ENCODE measurements around the gene DVL3.
"Not testable (repeated sequence)": the region's sequence is repeated elsewhere in the genome, so short reads cannot be mapped to it uniquely, and the experiment has no call there.

DVL3 gene

GRCh38 chr3:184156522-184156955, 1.4 kb downstream of the DVL3 start:
- DNase-seq: peak; percentile 18

- DNase-seq: no peak
Measured at GRCh38 chr3:184157206-184157605, 2.0 kb downstream of the DVL3 start.

DNA sequence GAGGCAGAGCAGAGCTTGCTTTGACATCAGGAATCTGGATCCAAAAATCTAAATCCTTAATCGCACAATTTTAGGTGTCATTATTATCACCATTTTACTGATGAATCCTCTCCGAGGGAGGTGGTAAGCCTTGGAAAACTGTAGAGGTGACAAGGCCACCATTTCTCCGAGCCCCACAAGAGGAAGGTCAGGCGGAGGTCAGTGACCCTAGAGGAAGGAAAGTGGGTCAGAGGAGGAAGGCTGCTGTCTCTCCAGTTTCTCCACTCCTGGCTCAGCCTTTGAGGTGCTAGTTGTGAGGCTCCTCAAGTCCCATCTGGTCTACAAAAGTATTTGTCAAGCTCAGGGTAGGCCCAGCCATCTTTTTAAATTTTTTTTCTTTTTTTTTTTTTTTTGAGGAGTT, 3.2 kb downstream of the DVL3 start:
- no peak for DNase-seq

DNA sequence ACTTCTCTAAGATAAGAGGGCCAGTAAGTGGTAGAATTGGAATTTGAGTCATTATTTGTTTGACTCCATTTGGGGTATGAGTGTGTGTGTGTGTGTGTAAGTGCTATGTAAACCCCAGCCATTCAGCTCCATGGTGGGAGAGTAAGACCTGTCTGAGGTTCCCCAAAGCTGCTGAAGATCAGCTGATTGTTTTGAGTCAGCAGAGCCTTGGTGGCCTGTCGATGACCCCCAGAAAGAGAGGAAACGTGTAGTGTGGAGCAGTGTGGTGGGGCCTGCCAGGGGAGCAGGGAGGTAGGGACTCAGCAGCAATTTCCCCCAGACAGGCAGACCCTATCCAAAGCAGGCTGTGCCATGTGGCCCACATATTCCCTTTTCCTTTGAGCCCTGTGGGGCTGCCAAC, 5.3 kb downstream of the DVL3 start:
- DNase-seq: no peak

- DNase-seq: not testable (repeated sequence)
Measured at GRCh38 chr3:184162571-184163070, 7.4 kb downstream of the DVL3 start.

GRCh38 chr3:184164648-184165330, 9.6 kb downstream of the DVL3 start:
- no peak for DNase-seq

DNA sequence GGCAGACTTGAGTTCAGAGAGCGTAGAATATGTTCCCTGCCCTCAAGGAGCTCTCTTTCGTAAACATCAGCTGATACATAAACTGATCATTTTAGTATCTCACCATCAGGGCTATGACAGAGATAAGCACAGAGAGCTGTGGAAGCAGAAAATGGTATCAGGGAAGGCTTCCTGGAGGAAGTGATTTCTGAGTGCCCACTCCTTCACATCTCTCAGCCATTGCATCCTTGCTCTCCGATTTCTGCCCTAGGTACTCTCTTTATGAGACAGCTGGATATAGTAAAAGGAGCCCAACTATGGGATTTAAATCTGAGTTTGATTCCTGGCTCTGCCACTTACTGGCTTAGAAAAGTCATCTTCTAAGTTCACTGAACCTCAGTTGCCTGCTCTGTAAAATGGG, 10.4 kb downstream of the DVL3 start:
- no peak for DNase-seq

- DNase-seq: no peak
Measured at GRCh38 chr3:184166671-184167070, 11.5 kb downstream of the DVL3 start.

DNA sequence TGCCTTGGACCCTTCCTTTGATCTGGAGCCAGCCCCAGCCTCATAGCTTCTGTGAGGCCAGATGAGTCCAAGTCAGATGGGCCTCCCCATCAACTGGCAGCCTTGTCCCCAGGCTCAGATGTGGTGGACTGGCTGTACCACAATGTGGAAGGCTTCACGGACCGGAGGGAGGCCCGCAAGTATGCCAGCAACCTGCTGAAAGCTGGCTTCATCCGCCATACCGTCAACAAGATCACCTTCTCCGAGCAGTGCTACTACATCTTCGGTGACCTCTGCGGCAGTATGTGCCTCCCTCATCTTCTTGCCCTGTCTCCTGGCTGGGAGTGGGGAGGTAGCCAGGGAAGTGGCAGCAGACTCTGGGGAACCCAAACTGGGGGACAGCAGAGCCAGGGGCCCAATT, 12.6 kb downstream of the DVL3 start:
- DNase-seq: no peak

GRCh38 chr3:184168363-184169120, 13.4 kb downstream of the DVL3 start:
- no peak for DNase-seq

DNA sequence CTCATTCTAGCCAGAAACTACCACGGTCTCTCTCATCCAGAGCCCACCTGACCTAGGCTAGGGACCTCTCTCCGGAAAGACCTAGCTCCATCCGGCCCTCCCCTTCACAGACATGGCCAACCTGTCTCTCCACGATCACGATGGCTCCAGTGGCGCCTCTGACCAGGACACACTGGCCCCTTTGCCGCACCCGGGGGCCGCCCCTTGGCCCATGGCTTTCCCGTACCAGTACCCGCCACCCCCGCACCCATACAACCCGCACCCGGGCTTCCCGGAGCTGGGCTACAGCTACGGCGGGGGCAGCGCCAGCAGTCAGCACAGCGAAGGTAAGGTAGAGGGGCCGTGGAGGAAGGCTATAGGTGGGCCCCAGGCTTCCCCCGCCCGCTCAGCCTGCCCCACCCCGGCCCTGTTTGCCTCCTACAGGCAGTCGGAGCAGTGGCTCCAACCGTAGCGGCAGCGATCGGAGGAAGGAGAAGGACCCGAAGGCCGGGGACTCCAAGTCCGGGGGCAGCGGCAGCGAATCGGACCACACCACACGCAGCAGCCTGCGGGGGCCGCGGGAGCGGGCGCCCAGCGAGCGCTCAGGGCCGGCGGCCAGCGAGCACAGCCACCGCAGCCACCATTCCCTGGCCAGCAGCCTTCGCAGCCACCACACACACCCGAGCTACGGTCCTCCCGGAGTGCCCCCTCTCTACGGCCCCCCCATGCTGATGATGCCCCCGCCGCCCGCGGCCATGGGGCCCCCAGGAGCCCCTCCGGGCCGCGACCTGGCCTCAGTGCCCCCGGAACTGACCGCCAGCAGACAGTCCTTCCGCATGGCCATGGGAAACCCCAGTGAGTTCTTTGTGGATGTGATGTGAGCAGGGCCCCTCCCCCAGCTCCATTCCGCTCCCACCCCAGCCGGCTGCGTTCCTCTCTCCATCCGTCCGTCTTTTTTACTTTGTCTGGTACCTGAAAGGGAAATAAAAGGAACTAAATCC, 15.0 kb downstream of the DVL3 start:
- no peak for DNase-seq

- DNase-seq: no peak
Measured at GRCh38 chr3:184171562-184171961, 16.4 kb downstream of the DVL3 start.

GRCh38 chr3:184172681-184173373, 17.6 kb downstream of the DVL3 start:
- no peak for DNase-seq

DNA sequence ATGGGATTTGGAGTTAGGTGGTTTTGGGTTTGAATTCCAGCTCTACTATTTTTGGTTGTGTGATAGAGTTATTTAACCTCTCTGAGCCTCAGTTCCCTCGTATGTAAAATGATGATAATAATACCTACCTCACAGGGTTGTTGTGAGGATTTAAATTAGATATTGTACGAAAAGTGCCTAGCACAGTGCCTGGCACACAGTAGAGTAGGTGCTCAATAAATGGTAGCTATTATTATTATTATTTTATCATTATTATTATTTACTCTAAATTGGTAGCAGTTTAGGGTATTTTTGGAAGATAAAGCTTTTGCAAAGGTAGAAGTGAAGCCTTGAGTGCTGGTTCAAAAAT, 18.2 kb downstream of the DVL3 start:
- DNase-seq: no peak

DNA sequence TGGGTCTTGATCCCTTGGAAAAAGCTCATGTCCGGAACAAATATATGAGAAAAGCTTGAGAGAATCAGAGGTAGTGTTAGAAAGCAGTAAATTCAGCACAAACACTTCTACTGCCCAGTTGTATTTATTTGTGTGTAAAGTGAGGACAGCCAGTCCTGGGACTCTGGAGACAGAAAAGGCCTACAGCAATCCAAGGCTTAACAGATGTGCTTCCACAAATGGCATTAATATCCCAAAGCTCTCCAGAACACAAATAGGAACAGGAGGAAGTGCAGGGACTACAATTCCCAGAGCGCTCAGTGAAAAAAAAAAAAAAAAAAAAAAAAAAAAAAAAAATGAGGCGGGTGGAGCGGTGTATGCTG, 19.1 kb downstream of the DVL3 start:
- no peak for DNase-seq

- DNase-seq: peak; percentile 99
Measured at GRCh38 chr3:184174646-184175492, 19.7 kb downstream of the DVL3 start, which contains the start of gene AP2M1. Gene AP2M1, plus strand, starts transcription at chr3:184174855. Its CDS starts 2,139 bp downstream, at chr3:184176994.

DNA sequence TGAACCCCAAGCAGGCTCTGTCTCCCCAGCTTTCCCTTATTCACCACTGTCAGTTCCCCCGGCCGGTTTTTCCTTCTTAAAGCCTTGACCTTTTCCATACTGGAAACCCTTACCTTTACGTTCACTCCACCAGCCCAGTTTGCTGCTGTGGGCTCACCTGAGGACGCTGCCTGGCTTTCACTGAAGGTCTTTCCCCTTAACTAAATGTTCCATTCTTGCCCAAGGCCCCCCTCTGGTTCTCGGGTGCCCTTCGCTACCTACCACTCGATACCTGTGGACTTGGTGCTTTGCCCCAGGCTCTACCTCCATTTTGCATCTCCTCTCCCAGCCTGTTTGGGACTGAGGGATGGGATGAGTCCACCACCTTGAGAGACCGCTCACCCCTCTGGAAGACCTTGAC, 20.3 kb downstream of the DVL3 start:
- DNase-seq: no peak

DNA sequence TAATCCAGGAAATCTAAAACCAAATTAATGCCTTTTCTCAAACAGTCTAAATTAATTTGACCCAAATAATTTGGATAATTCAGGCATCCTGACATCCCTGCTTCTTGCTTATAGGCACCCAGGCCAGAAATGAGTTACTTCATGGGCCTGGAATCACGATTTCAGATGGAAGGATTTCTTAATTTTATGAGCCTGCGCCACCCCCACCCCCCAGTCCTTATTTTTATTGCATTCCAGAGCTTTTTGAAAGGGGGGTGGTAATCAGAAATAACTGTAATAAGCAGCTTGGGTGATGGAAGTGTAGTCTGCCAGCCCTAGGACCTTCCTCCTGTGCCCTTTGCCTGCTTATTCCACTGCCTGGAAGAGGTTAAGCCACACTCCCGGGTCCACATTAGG, 20.8 kb downstream of the DVL3 start:
- DNase-seq: no peak

DNA sequence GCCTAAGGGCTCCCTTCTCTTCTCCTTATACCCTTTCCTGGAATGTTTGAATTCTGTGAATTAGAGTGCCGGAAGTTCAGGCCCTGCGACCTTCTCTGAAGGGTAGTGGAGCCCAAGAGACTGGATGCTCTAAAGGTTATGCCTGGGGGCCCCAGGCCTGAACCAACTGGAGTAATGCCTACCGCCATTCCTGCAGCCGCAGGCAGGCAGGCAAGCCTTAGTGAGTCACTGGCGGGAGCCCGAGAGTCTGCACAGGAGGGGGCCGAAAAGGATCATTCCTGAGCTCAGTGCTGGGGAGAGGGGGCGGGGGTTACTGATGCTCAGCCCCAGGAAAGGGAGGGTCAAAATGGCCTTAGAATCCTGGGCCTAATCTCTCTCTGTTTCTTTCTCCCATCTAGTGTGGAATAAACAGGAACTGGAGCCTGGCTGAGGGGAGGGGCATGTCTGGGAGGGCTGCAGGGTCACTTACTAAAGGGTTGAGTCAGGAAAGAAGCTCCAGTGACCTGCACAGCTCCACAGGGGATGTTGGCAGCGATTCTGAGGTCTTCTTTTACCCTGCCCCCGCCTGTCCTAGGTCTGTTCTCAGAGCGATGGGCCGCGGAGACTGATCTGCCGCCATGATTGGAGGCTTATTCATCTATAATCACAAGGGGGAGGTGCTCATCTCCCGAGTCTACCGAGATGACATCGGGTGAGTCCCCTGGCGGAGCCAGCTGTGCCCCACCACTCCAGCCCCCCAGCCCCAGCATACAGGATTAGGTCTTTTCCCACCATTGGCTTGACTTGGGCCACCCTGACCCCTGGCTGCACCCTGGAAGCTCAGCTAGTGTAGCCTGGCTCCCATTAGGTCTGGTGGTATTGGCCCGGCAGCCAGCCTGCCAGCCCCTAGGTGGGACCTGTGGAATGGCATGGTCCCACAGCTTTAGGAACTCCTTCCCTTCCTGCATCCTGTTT, 21.5 kb downstream of the DVL3 start:
- DNase-seq: no peak

DNA sequence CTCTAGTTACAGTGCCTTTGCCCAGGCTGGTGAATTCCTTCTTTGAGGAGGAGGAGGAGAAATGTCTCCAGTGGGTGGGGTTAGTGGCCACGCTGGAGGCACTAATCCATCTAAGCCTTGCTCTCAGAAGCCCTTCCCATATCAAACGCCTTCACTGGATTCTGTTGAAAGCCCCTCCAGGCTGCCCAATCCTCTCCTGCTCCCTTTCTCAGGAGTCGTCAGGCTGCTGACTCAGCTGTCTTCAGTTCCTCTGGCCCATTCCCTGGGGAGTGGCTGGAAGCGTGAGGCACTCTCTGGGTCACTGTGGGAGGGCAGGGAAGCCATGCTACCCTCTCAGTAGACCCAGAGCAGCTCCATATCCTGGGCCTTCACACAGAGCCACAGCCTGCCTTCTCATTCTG, 22.2 kb downstream of the DVL3 start:
- no peak for DNase-seq

All from RPMI8226 (cell line).